ENCODE data around the gene FRZB.

FRZB gene

DNA sequence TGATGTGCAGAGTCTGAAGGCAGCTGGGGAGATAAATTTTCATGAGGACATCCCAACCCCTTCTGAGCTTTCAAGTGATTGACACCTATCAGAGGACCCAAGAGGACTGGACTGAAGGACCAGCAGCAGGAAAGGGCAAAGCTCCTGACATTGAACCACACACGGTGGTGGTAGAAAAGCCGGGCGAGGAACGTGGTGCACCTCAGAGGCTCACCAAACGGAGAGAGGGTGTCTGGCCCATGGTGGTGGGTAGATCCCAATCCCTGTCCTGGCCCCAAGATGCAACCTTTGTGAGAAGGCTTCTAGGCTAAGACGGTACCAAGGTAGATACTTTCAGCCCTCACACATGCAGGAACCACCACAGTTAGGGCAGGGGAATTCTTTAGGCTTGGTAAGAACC, 52.1 kb downstream of the FRZB start:
- TF ChIP-seq, protein P1, sequence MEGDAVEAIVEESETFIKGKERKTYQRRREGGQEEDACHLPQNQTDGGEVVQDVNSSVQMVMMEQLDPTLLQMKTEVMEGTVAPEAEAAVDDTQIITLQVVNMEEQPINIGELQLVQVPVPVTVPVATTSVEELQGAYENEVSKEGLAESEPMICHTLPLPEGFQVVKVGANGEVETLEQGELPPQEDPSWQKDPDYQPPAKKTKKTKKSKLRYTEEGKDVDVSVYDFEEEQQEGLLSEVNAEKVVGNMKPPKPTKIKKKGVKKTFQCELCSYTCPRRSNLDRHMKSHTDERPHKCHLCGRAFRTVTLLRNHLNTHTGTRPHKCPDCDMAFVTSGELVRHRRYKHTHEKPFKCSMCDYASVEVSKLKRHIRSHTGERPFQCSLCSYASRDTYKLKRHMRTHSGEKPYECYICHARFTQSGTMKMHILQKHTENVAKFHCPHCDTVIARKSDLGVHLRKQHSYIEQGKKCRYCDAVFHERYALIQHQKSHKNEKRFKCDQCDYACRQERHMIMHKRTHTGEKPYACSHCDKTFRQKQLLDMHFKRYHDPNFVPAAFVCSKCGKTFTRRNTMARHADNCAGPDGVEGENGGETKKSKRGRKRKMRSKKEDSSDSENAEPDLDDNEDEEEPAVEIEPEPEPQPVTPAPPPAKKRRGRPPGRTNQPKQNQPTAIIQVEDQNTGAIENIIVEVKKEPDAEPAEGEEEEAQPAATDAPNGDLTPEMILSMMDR (IDR thresholded peaks at IDR 0.05; ENCODE audit: insufficient read depth, low read depth, low read length, missing control alignments), result no peak
- no peak overlapping the region for H3K4me3 ChIP-seq (ENCODE audit: low read length)
- no peak for DNase-seq (ENCODE audit: low read depth)

DNA sequence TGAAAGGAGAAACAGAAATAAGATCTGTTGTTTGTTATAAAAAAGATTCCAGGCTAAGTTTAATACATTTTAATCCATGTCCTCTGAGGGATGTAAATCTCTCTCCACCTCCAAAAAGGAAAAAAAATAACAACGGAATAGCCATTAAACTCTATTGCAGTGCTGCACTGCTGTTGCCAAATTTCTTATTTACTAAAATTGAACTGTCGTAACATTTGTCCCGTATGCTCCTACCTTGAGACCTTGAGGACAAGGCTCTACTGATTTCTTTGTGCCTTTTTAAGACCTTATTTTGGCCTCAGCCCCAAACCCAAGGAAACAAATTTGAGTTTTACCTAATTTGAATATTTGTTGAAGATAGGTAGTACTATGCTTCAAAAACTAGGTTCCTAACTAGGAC, 56.4 kb downstream of the FRZB start:
- DNase-seq (ENCODE audit: low read depth), result no peak
- TF ChIP-seq, protein P1 (IDR thresholded peaks at IDR 0.05; ENCODE audit: insufficient read depth, low read depth, low read length, missing control alignments), result no peak
- no peak overlapping the region for H3K4me3 ChIP-seq (ENCODE audit: low read length)

DNA sequence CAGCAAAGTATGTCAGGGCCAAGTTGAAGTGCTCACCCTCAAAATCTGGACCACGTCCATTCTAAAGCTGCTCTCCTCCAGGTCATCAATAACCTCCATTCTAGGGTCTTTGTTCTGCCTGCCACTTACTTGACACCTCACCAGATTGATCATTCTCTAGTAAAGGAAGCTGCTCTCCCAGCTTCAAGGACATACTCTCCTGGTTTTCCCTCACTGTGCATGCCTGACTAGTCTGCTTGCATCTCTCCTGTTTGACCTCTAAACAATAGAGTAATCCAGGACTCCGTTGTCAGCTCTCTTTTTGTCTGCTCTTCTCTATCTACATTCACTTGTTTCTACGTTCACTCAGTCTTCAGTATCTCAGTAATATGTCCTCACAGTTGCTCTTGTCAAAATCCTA, 59.1 kb downstream of the FRZB start:
- TF ChIP-seq, protein P1 (IDR thresholded peaks at IDR 0.05; ENCODE audit: insufficient read depth, low read depth, low read length, missing control alignments), result no peak
- no peak for DNase-seq (ENCODE audit: low read depth)
- no peak overlapping the region for H3K4me3 ChIP-seq (ENCODE audit: low read length)

DNA sequence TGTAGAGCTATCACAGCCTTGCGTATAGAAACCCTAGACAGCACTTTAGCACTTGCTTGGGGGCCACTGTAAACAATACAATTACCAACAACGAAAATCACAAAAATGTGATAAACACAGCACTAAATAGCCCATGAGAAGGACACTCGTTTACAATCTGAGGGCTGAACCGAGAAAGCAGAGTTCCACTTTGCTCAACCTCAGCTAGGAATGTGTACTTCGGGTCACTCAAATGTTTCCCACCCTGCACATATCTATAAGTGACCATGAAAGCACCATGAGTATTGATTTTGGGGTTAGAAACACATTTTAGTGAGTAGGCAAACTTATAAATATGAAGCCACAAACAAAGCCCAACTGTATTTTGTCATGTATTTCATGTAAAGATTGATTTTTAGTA, 62.3 kb downstream of the FRZB start:
- H3K4me3 ChIP-seq (ENCODE audit: low read length), result no peak overlapping the region
- TF ChIP-seq, protein P1 (IDR thresholded peaks at IDR 0.05; ENCODE audit: insufficient read depth, low read depth, low read length, missing control alignments), result no peak
- DNase-seq (ENCODE audit: low read depth), result no peak

DNA sequence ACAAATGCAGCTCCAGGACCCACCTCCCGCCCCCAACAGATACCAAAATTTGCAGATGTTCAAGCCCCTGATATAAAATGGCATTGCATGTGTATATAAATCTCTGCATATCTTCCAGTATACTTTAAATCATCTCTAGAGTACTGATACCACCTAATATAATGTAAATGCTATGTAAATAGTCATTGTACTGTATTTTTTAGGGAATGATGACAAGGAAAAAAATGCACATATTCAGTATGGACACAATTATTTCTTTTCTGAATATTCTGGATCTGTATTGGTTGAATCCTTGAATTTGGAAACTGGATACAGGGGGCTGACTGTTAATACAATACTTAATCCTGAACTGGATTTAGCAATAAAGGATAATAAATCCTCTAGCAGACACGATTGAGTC, 67.7 kb downstream of the FRZB start:
- no peak for DNase-seq (ENCODE audit: low read depth)
- no peak overlapping the region for H3K4me3 ChIP-seq (ENCODE audit: low read length)
- TF ChIP-seq, protein P1 (IDR thresholded peaks at IDR 0.05; ENCODE audit: insufficient read depth, low read depth, low read length, missing control alignments), result no peak

DNA sequence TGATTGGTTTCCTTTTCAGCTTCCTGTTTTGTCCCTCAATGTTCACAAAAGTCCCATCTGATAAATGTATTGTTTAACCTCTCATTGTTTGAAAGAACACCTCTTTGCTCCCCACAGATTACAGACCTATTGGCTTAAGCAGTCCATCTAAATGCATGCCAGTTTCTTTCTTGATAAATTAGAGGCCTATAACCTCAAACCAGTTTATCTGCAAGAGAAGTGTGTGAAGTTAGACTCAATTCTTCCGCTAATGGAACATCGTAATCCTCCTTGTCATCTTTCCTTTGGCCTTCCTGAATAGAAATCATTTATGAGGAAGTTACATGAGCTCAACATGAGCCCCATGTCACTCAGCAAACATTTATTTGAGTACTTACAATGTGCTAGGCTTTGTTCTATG, 74.0 kb downstream of the FRZB start:
- no peak overlapping the region for H3K4me3 ChIP-seq (ENCODE audit: low read length)
- TF ChIP-seq, protein P1 (IDR thresholded peaks at IDR 0.05; ENCODE audit: insufficient read depth, low read depth, low read length, missing control alignments), result no peak
- DNase-seq (ENCODE audit: low read depth), result no peak

DNA sequence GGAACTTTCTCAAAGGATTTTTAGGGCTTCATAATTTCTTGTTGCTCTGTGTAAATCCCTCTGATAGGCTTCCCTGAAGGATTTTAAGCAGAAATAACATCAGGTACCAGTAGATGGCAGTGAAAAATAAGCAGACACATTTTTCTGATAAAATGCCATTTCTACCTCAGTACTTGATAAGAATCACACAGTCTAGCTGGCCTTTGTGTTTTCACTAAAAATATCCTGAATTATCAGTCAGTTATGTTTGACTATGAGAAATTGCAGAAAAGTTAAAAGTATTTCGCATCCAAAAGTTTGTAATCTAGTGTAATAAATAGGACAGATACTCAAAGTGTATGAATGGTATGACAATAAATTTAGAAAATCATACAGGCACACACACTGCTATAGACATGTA, 81.7 kb downstream of the FRZB start:
- TF ChIP-seq, protein P1 (IDR thresholded peaks at IDR 0.05; ENCODE audit: insufficient read depth, low read depth, low read length, missing control alignments), result peak; percentile 48
- DNase-seq (ENCODE audit: low read depth), result peak; percentile 37
- H3K4me3 ChIP-seq (ENCODE audit: low read length), result no peak overlapping the region

All from epithelial cell of esophagus (primary cell).